Measurements from ENCODE around the gene EPHA3. TPM values are rescaled to one million over a fixed set of nuclear protein-coding genes. Genes with fewer than 3 reads are reported as not detected.

EPHA3 gene
- not detected in 2 replicates for total RNA-seq
- polyA plus RNA-seq, result not detected in 2 replicates
- not detected in 2 replicates for polyA plus RNA-seq (2011; cell fraction: cytosol; rRNA removed)
- polyA plus RNA-seq (2011; cell fraction: nucleus; rRNA removed), result not detected in 2 replicates
- not detected in 2 replicates for polyA plus RNA-seq (2012)
- polyA minus RNA-seq, result not detected in 2 replicates
- not detected for polyA minus RNA-seq (2011; cell fraction: cytosol; rRNA and poly(A)+ RNA removed)
- polyA minus RNA-seq (2011; cell fraction: nucleus; rRNA and poly(A)+ RNA removed), result not detected in 2 replicates
- Bru-seq, nascent RNA, result percentile 3 among the genes with signal in this experiment
- percentile 1 among the genes with signal in this experiment for BruChase-seq, experiment 1, labeled RNA remaining after a 6-hour chase
- BruChase-seq, experiment 2, labeled RNA remaining after a 2-hour chase, result percentile 4 among the genes with signal in this experiment
- long read RNA-seq, result 0 reads

- TF ChIP-seq CTCF (IDR thresholded peaks at IDR 0.05; ENCODE audit: extremely low read depth in 1 of 2, insufficient read depth in 1 of 2, low read depth in 1 of 2, low read length in 2 of 2), result no peak
- TF ChIP-seq EZH2 (IDR thresholded peaks at IDR 0.05; ENCODE audit: borderline replicate concordance, low read depth, low read length, severe bottlenecking), result no peak
- no peak for TF ChIP-seq MAX (IDR thresholded peaks at IDR 0.05; ENCODE audit: insufficient read depth, insufficient read length)
- no peak for TF ChIP-seq POLR2A (IDR thresholded peaks at IDR 0.05; ENCODE audit: low read depth, low read length)
- TF ChIP-seq MYC (IDR thresholded peaks at IDR 0.05; ENCODE audit: low read depth, low read length), result no peak
- TF ChIP-seq FOS (IDR thresholded peaks at IDR 0.05; ENCODE audit: borderline replicate concordance, insufficient read depth, low read length), result no peak
- TF ChIP-seq GATA2 (IDR thresholded peaks at IDR 0.05; ENCODE audit: insufficient read depth, insufficient read length, low read depth, low read length), result no peak
- no peak for TF ChIP-seq POLR2AphosphoS5 (IDR thresholded peaks at IDR 0.05; ENCODE audit: insufficient read depth, low read depth, low read length)
- no peak for TF ChIP-seq JUN (IDR thresholded peaks at IDR 0.05; ENCODE audit: borderline replicate concordance, insufficient read depth, insufficient read length, low read depth)
- Histone ChIP-seq H3K9ac (replicated peaks; ENCODE audit: extremely low read depth, insufficient read depth, low read length) (no peak within 1 kb of the TSS), H2AFZ (ENCODE audit: low read depth, low read length) (peak within 1 kb of the TSS; percentile 70), H3K27ac (ENCODE audit: insufficient read depth, low read depth, low read length) (no peak within 1 kb of the TSS), H3K9me3 (replicated peaks; ENCODE audit: control insufficient read depth, insufficient read depth, low read length) (no peaks in the 10 kb centered on the region), H3K9me1 (replicated peaks; ENCODE audit: control insufficient read depth, extremely low read depth, insufficient read depth, low read length) (no peaks in the 10 kb centered on the region), H3K36me3 (ENCODE audit: control insufficient read depth in 2 of 2, extremely low read depth in 1 of 2, insufficient read depth in 2 of 2, low read length in 2 of 2) (no peaks in the 10 kb centered on the region), H3K27me3 (ENCODE audit: control insufficient read depth in 2 of 2, insufficient read depth in 2 of 2, low read length in 2 of 2) (peaks cover 0 to 2% of the 10 kb centered on the region in 2 experiments), H3K4me1 (ENCODE audit: control insufficient read depth, extremely low read depth, insufficient read depth, low read length) (no peaks in the 10 kb centered on the region), H3K4me3 (replicated peaks in 1 of 3; ENCODE audit: insufficient read depth in 1 of 3, low read depth in 1 of 3, low read length in 3 of 3) (no peak within 1 kb of the TSS), H4K20me1 (replicated peaks; ENCODE audit: control insufficient read depth, extremely low read depth, insufficient read depth, low read length) (no peaks in the 10 kb centered on the region), H3K79me2 (ENCODE audit: control insufficient read depth, insufficient read depth, low read length) (no peaks in the 10 kb centered on the region), H3K4me2 (ENCODE audit: insufficient read depth, low read length) (no peak within 1 kb of the TSS)
- ChIA-PET CTCF (no interaction called here), POLR2A (no interaction called here)
- FAIRE-seq (no peak), DNase-seq (ENCODE audit: low read depth, low spot score) (no peak)
- no TSS peak for BruUV-seq (replicated peaks)
- dilution Hi-C loops (cut with MboI; ENCODE audit: extremely low pct_ligation_motif_present, low sequenced_read_pairs) (no loop called here), intact Hi-C loops (cut with micrococcal nuclease) (no loop called here)
These were observed at the start of gene EPHA3 for GRCh38 chr3:89107461-89108290. EPHA3 (plus strand) TSS chr3:89107621; CDS start chr3:89107749, 128 bp downstream.
